Measurements from ENCODE around the gene ESF1. TPM values are rescaled to one million over a fixed set of nuclear protein-coding genes. Genes with fewer than 3 reads are reported as not detected.

Gene ESF1
- total RNA-seq, 1 experiment from 2014 or later = 28.7 TPM

- Mint-ChIP-seq H3K9me3 (peaks cover 16% of the 10 kb centered on the region), H3K4me3 (no peak overlapping the region), H3K36me3 (no peaks in the 10 kb centered on the region), H3K4me1 (no peaks in the 10 kb centered on the region), H3K27me3 (ENCODE audit: low read depth) (no peaks in the 10 kb centered on the region), H3K27ac (no peak overlapping the region)
- ChIA-PET CTCF (no interaction called here), POLR2A (no interaction called here)
- no peak for TF ChIP-seq ZNF121 (CRISPR knock-in tag; IDR thresholded peaks at IDR 0.05)
- TF ChIP-seq CREB1 (CRISPR knock-in tag; IDR thresholded peaks at IDR 0.05) = no peak
- TF ChIP-seq E2F5 (CRISPR knock-in tag; IDR thresholded peaks at IDR 0.05) = no peak
- TF ChIP-seq TEAD4 (CRISPR knock-in tag; IDR thresholded peaks at IDR 0.05) = no peak
- TF ChIP-seq, protein P1, sequence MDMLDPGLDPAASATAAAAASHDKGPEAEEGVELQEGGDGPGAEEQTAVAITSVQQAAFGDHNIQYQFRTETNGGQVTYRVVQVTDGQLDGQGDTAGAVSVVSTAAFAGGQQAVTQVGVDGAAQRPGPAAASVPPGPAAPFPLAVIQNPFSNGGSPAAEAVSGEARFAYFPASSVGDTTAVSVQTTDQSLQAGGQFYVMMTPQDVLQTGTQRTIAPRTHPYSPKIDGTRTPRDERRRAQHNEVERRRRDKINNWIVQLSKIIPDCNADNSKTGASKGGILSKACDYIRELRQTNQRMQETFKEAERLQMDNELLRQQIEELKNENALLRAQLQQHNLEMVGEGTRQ (CRISPR knock-in tag; IDR thresholded peaks at IDR 0.05) = no peak
- TF ChIP-seq RELA (CRISPR knock-in tag; IDR thresholded peaks at IDR 0.05; ENCODE audit: borderline replicate concordance) = no peak
- TF ChIP-seq, protein P2, sequence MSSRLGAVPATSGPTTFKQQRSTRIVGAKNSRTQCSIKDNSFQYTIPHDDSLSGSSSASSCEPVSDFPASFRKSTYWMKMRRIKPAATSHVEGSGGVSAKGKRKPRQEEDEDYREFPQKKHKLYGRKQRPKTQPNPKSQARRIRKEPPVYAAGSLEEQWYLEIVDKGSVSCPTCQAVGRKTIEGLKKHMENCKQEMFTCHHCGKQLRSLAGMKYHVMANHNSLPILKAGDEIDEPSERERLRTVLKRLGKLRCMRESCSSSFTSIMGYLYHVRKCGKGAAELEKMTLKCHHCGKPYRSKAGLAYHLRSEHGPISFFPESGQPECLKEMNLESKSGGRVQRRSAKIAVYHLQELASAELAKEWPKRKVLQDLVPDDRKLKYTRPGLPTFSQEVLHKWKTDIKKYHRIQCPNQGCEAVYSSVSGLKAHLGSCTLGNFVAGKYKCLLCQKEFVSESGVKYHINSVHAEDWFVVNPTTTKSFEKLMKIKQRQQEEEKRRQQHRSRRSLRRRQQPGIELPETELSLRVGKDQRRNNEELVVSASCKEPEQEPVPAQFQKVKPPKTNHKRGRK (CRISPR knock-in tag; IDR thresholded peaks at IDR 0.05; ENCODE audit: borderline replicate concordance) = no peak
- TF ChIP-seq FOXJ3 (CRISPR knock-in tag; IDR thresholded peaks at IDR 0.05; ENCODE audit: borderline replicate concordance) = no peak
- no peak for TF ChIP-seq PREB (CRISPR knock-in tag; IDR thresholded peaks at IDR 0.05; ENCODE audit: borderline replicate concordance)
- TF ChIP-seq GTF2I (CRISPR knock-in tag; conservative IDR thresholded peaks at IDR 0.05) = no peak
- TF ChIP-seq USF1 (CRISPR knock-in tag; IDR thresholded peaks at IDR 0.05) = no peak
- TF ChIP-seq NR2C2 (CRISPR knock-in tag; IDR thresholded peaks at IDR 0.05) = no peak
- no peak for TF ChIP-seq ZNF219 (CRISPR knock-in tag; IDR thresholded peaks at IDR 0.05; ENCODE audit: borderline replicate concordance)
- no peak for TF ChIP-seq MYBL2 (CRISPR knock-in tag; IDR thresholded peaks at IDR 0.05)
- TF ChIP-seq, protein P3, sequence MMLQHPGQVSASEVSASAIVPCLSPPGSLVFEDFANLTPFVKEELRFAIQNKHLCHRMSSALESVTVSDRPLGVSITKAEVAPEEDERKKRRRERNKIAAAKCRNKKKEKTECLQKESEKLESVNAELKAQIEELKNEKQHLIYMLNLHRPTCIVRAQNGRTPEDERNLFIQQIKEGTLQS (CRISPR knock-in tag; conservative IDR thresholded peaks at IDR 0.05) = no peak
- TF ChIP-seq ZNF317 (CRISPR knock-in tag; IDR thresholded peaks at IDR 0.05; ENCODE audit: borderline replicate concordance, low read depth) = no peak
- TF ChIP-seq TP53 (CRISPR knock-in tag; IDR thresholded peaks at IDR 0.05) = no peak
- no peak for TF ChIP-seq ZNF396 (CRISPR knock-in tag; IDR thresholded peaks at IDR 0.05; ENCODE audit: borderline replicate concordance)
- DNase-seq (ENCODE audit: low spot score) (no peak), ATAC-seq (no peak)
Observed at GRCh38 chr20:13684566-13685222, 100.0 kb downstream of the ESF1 start.

GRCh38 chr20:13683833-13684232 lies 100.9 kb downstream of the ESF1 start:
- H3K27me3 Mint-ChIP-seq (ENCODE audit: low read depth) = no peaks in the 10 kb centered on the region
- DNase-seq (ENCODE audit: low spot score) (no peak), ATAC-seq (no peak)
- TF ChIP-seq GABPB1 (CRISPR knock-in tag; IDR thresholded peaks at IDR 0.05) (0 out of 2 replicates have a peak, but pooled peaks have one; percentile 14), SMAD3 (CRISPR knock-in tag; IDR thresholded peaks at IDR 0.05; ENCODE audit: borderline replicate concordance) (no peak), ZNF532 (CRISPR knock-in tag; IDR thresholded peaks at IDR 0.05; ENCODE audit: borderline replicate concordance) (no peak)
- no peak overlapping the region for H3K4me3 Mint-ChIP-seq
- H3K9me3 Mint-ChIP-seq = peaks cover 8% of the 10 kb centered on the region
- no peaks in the 10 kb centered on the region for H3K36me3 Mint-ChIP-seq
- CTCF ChIA-PET = no interaction called here
- no peak overlapping the region for H3K27ac Mint-ChIP-seq
- POLR2A ChIA-PET = no interaction called here
- H3K4me1 Mint-ChIP-seq = no peaks in the 10 kb centered on the region
